AG04449 (cell line): ENCODE data around the gene C17orf114.

ENCODE experiments used
- CTCF ChIA-PET: fragments of 350-600 bp; formaldehyde crosslinking; extraction: SDS; loops from one replicate; lab custom pipeline; 2021; ENCODE audit warnings: antibody characterized with exemption; lab: Yijun Ruan, JAX
- POLR2A ChIA-PET: fragments of 400-600, 350-600 bp; formaldehyde crosslinking; extraction: SDS; loops from one replicate; lab custom pipeline; 2020; ENCODE audit warnings: antibody characterized with exemption, inconsistent platforms; lab: Yijun Ruan, JAX
- DNase-seq: peaks from one replicate; pipeline ENCODE4 v3.0.0-alpha.2; 2010; ENCODE audit warnings: low read depth, low spot score
- H3K4me3 ChIP-seq: 2 replicates; pipeline ENCODE4 v1.5.1; 2011; ENCODE audit warnings: low read depth, mild to moderate bottlenecking, control low read depth, low read length
- TF ChIP-seq, protein P1 (sequence below): IDR thresholded peaks from one replicate; pipeline ENCODE4 v1.5.1; 2011; ENCODE audit warnings: mild to moderate bottlenecking, moderate library complexity, low read length, control low read depth, inconsistent platforms; ENCODE audit not compliant: insufficient read depth; ENCODE audit errors: missing control alignments

C17orf114 gene

DNA sequence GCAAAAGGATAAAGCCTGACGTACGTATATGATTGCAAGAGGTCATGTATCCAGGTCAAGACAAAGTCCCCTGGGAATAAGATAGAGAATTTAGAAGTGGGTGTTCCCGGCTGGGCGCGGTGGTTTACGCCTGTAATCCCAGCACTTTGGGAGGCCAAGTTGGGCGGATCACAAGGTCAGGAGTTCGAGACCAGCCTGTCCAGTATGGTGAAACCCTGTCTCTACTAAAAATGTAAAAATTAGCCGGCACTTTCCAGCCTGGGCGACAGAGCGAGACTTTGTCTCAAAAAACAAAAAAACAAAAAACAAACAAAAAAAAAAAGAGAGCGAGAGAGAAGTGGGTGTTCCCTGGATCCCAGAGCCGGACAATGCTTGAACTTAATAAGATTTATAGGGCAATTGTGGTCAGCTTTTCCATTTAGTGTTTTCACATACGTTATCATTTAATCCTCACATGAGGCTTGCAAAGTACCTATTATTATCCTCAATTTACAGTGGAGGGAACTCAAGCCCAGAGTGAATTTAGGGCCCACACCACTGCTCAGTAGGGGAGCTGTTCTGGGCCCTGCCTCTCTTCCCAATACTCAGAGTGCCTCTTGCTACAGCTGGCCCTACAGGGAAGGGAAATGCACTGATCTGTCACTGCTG is 13.8 kb downstream of the C17orf114 start:
- POLR2A ChIA-PET: no interaction called here
- DNase-seq: no peak
- TF ChIP-seq, protein P1, sequence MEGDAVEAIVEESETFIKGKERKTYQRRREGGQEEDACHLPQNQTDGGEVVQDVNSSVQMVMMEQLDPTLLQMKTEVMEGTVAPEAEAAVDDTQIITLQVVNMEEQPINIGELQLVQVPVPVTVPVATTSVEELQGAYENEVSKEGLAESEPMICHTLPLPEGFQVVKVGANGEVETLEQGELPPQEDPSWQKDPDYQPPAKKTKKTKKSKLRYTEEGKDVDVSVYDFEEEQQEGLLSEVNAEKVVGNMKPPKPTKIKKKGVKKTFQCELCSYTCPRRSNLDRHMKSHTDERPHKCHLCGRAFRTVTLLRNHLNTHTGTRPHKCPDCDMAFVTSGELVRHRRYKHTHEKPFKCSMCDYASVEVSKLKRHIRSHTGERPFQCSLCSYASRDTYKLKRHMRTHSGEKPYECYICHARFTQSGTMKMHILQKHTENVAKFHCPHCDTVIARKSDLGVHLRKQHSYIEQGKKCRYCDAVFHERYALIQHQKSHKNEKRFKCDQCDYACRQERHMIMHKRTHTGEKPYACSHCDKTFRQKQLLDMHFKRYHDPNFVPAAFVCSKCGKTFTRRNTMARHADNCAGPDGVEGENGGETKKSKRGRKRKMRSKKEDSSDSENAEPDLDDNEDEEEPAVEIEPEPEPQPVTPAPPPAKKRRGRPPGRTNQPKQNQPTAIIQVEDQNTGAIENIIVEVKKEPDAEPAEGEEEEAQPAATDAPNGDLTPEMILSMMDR: no peak
- CTCF ChIA-PET: interaction anchor here (0.6 to 8.9 kb wide), 17 partner anchors 9 to 273 kb away, joined by 3 to 154 read pairs (median 5); partner anchors contain the start of genes C17orf107, CHRNE, MED11 and PLD2
- peak overlapping the region; percentile 67; the same call in 1 of the 2 replicates for H3K4me3 ChIP-seq

DNA sequence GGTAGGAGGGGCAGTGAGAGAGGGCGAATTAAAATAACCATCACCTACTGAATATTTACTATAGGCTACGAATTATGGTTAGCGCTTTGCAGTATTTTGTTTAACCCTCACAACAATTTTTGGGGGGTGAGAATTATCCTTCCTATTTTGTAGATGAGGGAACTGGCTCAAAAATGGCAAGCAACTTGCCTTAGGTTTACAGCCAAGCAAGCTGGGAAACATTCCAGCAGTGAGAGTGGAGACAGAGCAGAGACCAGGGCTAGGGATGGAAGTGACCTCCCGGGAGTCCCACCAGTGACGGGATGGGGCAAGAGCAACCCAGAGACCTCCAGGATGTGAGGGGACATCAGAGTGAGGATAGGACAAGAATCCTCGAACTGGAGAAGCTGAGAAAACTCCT is 15.6 kb downstream of the C17orf114 start:
- CTCF ChIA-PET: interaction anchor here (0.8 to 8.9 kb wide), 12 partner anchors 10 to 275 kb away, joined by 3 to 154 read pairs (median 6); partner anchors contain the start of genes C17orf107, CHRNE, PSMB6 and TM4SF5

DNA sequence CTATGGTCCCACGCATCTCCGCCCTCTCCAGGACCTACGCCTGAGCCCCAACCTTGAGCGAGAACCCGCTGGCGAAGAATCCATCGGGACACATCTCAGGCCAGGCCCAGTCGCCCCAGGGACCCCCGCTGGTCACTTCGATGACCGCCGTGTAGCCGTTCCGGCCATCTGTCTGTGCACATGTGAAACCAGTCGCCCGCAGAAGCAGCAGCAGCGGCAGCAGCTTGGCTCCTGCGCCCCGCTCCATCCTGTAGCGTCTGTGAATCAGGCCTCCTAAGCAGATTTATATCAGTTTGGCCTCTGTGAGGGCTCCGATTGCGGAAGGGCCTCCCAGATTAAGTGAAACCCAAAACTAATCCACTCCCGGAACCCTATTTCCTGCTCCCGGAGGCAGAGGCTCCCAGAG is 16.0 kb downstream of the C17orf114 start, which contains the start of gene VMO1:
Gene VMO1, minus strand, starts transcription at position 259 of the 406 bp plus-strand sequence. Its CDS starts 12 bp downstream, at position 247.
- no peak for DNase-seq
- ChIA-PET POLR2A (no interaction called here), CTCF (interaction anchor here (1.0 to 8.9 kb wide), 11 partner anchors 10 to 275 kb away, joined by 3 to 154 read pairs (median 6); partner anchors contain the start of genes C17orf107, CHRNE, PSMB6 and TM4SF5)
- H3K4me3 ChIP-seq: peak within 1 kb of the TSS; percentile 27
- TF ChIP-seq, protein P1: no peak

More for the DNA sequence above, 15.6 kb downstream of the C17orf114 start:
- POLR2A ChIA-PET: no interaction called here
- TF ChIP-seq, protein P1: no peak
- DNase-seq: no peak
- no peak overlapping the region; the same call in 1 of the 2 replicates for H3K4me3 ChIP-seq

DNA sequence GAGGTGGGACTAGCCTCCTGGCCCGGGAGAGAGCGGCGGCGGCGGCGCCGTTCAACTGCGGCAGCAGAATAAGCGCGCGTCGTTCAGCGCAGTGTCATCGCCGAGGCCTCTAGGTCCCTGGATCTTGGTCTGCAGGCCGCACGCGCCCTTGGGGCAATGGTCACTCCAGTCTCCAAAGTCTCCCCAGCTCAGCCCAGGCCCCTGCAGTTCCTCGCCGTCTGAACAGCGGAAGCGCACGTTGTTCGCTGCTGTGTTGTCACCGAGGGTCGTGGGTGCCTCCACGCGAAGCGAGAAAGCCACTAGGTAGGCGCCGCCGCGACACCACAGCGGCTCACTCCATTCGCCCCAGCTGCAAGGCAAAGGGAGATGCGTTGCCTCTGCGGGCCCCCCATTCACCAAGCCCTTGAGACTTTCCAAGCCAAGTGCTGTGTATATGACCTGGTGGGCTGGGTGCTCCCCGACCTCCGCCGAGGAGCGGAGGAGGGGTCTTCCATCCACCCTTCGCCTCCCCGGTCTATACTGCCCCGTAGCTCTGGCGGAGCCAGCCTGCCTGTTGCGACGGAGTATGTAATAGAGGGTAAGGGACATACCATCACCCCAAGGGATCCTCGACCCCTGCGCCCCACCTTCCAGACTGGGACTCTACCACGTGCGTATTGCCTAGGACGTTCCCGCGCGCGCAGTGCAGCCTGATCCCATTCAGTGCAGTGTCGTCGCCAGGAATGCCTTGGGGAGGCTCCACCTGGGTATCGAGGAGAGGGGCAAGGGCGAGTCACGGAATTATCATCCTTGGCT is 16.6 kb downstream of the C17orf114 start:
- CTCF ChIA-PET: interaction anchor here (1.1 to 8.9 kb wide), 4 partner anchors 9 to 103 kb away, joined by 4 to 154 read pairs (median 73); partner anchors contain the start of genes PSMB6 and TM4SF5
- no peak for DNase-seq
- H3K4me3 ChIP-seq: peak overlapping the region; percentile 27
- POLR2A ChIA-PET: no interaction called here
- TF ChIP-seq, protein P1: no peak

DNA sequence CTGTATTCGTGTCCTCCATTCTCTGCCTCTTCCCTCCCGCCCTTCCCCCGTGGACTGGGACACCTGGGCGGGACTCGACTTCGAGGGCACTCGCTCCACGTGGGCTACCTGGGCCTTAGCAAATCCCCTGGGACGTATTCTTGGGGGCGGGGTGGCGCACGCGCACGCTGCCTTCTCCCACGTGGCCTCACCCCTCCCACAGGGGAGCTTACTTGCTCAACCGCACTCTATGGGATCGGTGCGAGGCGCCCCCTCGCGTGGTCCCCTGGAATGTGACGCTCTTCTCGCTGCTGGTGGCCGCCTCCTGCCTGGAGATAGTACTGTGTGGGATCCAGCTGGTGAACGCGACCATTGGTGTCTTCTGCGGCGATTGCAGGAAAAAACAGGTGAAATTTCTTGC is 19.5 kb downstream of the C17orf114 start:
- CTCF ChIA-PET: interaction anchor here (1.1 to 8.9 kb wide), 2 partner anchors 96 to 105 kb away, joined by 3 to 154 read pairs; no protein-coding TSS in a partner anchor
- no peak for DNase-seq

More for the DNA sequence above, 19.5 kb downstream of the C17orf114 start:
- POLR2A ChIA-PET: no interaction called here
- H3K4me3 ChIP-seq: no peak overlapping the region
- TF ChIP-seq, protein P1: no peak
